B cell (primary cell): ENCODE data around the gene RPIA. TPM values are rescaled to one million over a fixed set of nuclear protein-coding genes. Genes with fewer than 3 reads are reported as not detected.

Source experiments
- ATAC-seq: fragments of 200-7000 bp; cut with Tn5 transposase; one replicate; pipeline ENCODE4 v1.10.0; 2021; ENCODE audit warnings: low read depth, mild to moderate bottlenecking, moderate number of reproducible peaks, moderate library complexity
- CTCF ChIA-PET: fragments of 350-600 bp; sonication (Branson Sonifier 250); formaldehyde crosslinking; loops from one replicate; lab custom pipeline; 2021; ENCODE audit warnings: antibody characterized with exemption, inconsistent platforms; lab: Charles Lee
- POLR2A ChIA-PET: fragments of 350-600 bp; sonication (Branson Sonifier 250); formaldehyde crosslinking; loops from one replicate; lab custom pipeline; 2021; ENCODE audit warnings: antibody characterized with exemption; lab: Charles Lee
- DNase-seq: peaks from one replicate; pipeline ENCODE4 v3.0.0; 2013
- H2AFZ ChIP-seq: 2 replicates; pipeline ENCODE4 v1.6.1; 2012; ENCODE audit warnings: mild to moderate bottlenecking, low read depth, low read length; ENCODE audit not compliant: insufficient read depth, poor library complexity, severe bottlenecking
- H3K27ac ChIP-seq, 2 donors: 1 replicate in 1 of 2; 2 replicates in 1 of 2; pipeline ENCODE4 v1.5.1; 2012 to 2013; ENCODE audit warnings: low read length in 2 of 2, mild to moderate bottlenecking in 2 of 2, moderate library complexity in 1 of 2
- H3K27me3 ChIP-seq, 4 experiments: fragments of 200-600 bp in 1 of 4; sonication (generic) in 1 of 4; replicated peaks in 1 of 4; 1 replicate in 2 of 4; 2 replicates in 2 of 4; pipeline versions ENCODE4 v1.6.1 to v1.7.0; 2013 to 2016; ENCODE audit warnings: low read length in 3 of 4, mild to moderate bottlenecking in 2 of 4, mixed read lengths in 1 of 4, moderate library complexity in 1 of 4; ENCODE audit not compliant: insufficient read depth in 4 of 4, control insufficient read depth in 3 of 4; ENCODE audit errors: control extremely low read depth in 1 of 4
- H3K36me3 ChIP-seq, 2 experiments: replicated peaks in 1 of 2; 1 replicate in 1 of 2; 2 replicates in 1 of 2; pipeline versions ENCODE4 v1.6.1 to v1.7.1; 2013; ENCODE audit warnings: low read length in 1 of 2; ENCODE audit not compliant: insufficient read depth in 2 of 2, control insufficient read depth in 1 of 2; ENCODE audit errors: control extremely low read depth in 1 of 2, extremely low read depth in 1 of 2
- H3K4me1 ChIP-seq, 2 donors: fragments of 200-600 bp in 1 of 2; sonication (generic) in 1 of 2; 1 replicate in 1 of 2; 2 replicates in 1 of 2; pipeline versions ENCODE4 v1.5.1 to v1.6.1; 2013 to 2017; ENCODE audit warnings: low read length in 2 of 2; ENCODE audit not compliant: control insufficient read depth in 2 of 2, insufficient read depth in 2 of 2
- H3K4me2 ChIP-seq: replicated peaks from 2 replicates; pipeline ENCODE3; 2012; ENCODE audit warnings: mild to moderate bottlenecking, low read depth, low read length; ENCODE audit not compliant: poor library complexity, severe bottlenecking
- H3K4me3 ChIP-seq, 5 experiments: fragments of 200-600 bp in 1 of 5; sonication (generic) in 1 of 5; 1 replicate in 3 of 5; 2 replicates in 2 of 5; pipeline versions ENCODE4 v1.5.1 to v1.7.0; 2011 to 2016; ENCODE audit warnings: low read length in 4 of 5, mild to moderate bottlenecking in 4 of 5, low read depth in 2 of 5, control low read depth in 1 of 5, moderate library complexity in 1 of 5; ENCODE audit not compliant: insufficient read depth in 1 of 5; ENCODE audit errors: control extremely low read depth in 1 of 5, extremely low read depth in 1 of 5
- H3K79me2 ChIP-seq: fragments of 200-600 bp; sonication (generic); one replicate; pipeline ENCODE4 v1.6.0; 2016; ENCODE audit warnings: low read length; ENCODE audit not compliant: control insufficient read depth, insufficient read depth
- H3K9ac ChIP-seq: fragments of 200-600 bp; sonication (generic); 2 replicates; pipeline ENCODE4 v1.6.1; 2017; ENCODE audit warnings: mild to moderate bottlenecking, low read length, moderate library complexity
- H3K9me3 ChIP-seq, 3 donors: one replicate each; pipeline versions ENCODE4 v1.6.1 to v1.7.1; 2013; ENCODE audit warnings: low read length in 2 of 3; ENCODE audit not compliant: control insufficient read depth in 2 of 3, insufficient read depth in 1 of 3; ENCODE audit errors: control extremely low read depth in 1 of 3
- H4K20me1 ChIP-seq: 2 replicates; pipeline ENCODE4 v1.6.0; 2012; ENCODE audit warnings: mild to moderate bottlenecking, low read length; ENCODE audit not compliant: insufficient read depth, control insufficient read depth, poor library complexity, severe bottlenecking
- H3K27ac Mint-ChIP-seq: one replicate; pipeline ENCODE4 v1.8.0; 2021; ENCODE audit warnings: mixed read lengths
- H3K27me3 Mint-ChIP-seq: one replicate; pipeline ENCODE4 v1.8.0; 2021; ENCODE audit warnings: mixed read lengths
- H3K4me1 Mint-ChIP-seq: one replicate; pipeline ENCODE4 v1.8.0; 2021; ENCODE audit warnings: mixed read lengths
- H3K4me3 Mint-ChIP-seq: one replicate; pipeline ENCODE4 v1.8.0; 2021; ENCODE audit warnings: mixed read lengths
- H3K9me3 Mint-ChIP-seq: one replicate; pipeline ENCODE4 v1.8.0; 2022; ENCODE audit warnings: mixed read lengths; ENCODE audit not compliant: insufficient read depth
- EZH2 ChIP-seq: IDR thresholded peaks from 2 replicates; pipeline ENCODE4 v1.6.1; 2012; ENCODE audit warnings: borderline replicate concordance, low read depth, mild to moderate bottlenecking, moderate library complexity, low read length; ENCODE audit not compliant: insufficient read depth, poor library complexity, severe bottlenecking
- WGBS: methylation state at CpG from one replicate; pipeline ENCODE4 v1.1.5; 2013; ENCODE audit warnings: missing lambda C conversion rate; ENCODE audit not compliant: insufficient coverage; 5-methylcytosine and 5-hydroxymethylcytosine counted together
- intact Hi-C: fragments of 100-400 bp; cut with micrococcal nuclease; formaldehyde crosslinking; loops from one replicate; pipeline ENCODE4 v1.10.0; 2022
- polyA plus RNA-seq: library from polyadenylated mRNA; depleted of rRNA; stranded (reverse); fragments of >200 nt; gene quantifications from 2 replicates; pipeline ENCODE4 v1.2.3, GENCODE V29; 2012
- total RNA-seq, 2 donors: library from RNA; stranded (reverse); fragments of 120-200 nt in 1 of 2; gene quantifications; 1 replicate in 1 of 2; 2 replicates in 1 of 2; pipeline versions ENCODE4 v1.2.3 to v1.2.4, GENCODE V29; 2013 to 2022
- TF ChIP-seq, protein P1 (sequence below): fragments of 200-600 bp; IDR thresholded peaks from one replicate; pipeline ENCODE4 v1.8.0; 2022; ENCODE audit warnings: antibody characterized with exemption, mild to moderate bottlenecking

RPIA gene
- total and polyA plus RNA-seq, 2 donors (not counting 1 experiment from before 2014, with no cell fraction given), result 9.4 to 19.7 TPM

GRCh38 chr2:88683160-88684021 is 8.1 kb upstream of the RPIA start:
- Histone ChIP-seq H2AFZ (no peak overlapping the region), H3K4me3 (no peak overlapping the region), H4K20me1 (no peaks in the 10 kb centered on the region), H3K79me2 (no peaks in the 10 kb centered on the region), H3K9me3 (peaks cover 1 to 16% (median 4%) of the 10 kb centered on the region in 3 donors), H3K27me3 (no peaks in the 10 kb centered on the region), H3K36me3 (no peaks in the 10 kb centered on the region), H3K4me1 (peaks cover 4 to 5% of the 10 kb centered on the region in 2 donors), H3K4me2 (no peak overlapping the region), H3K27ac (no peak overlapping the region), H3K9ac (no peak overlapping the region)
- no peaks in the 10 kb centered on the region for H3K27me3 Mint-ChIP-seq
- DNase-seq (no peak), ATAC-seq (no peak)
- ChIA-PET POLR2A (no interaction called here), CTCF (interaction anchor here (1.1 to 2.3 kb wide), 2 partner anchors 12 to 16 kb away, joined by 4 to 5 read pairs; no protein-coding TSS in a partner anchor)
- H3K4me1 Mint-ChIP-seq, result peaks cover 7% of the 10 kb centered on the region
- no CpG with 5 or more reads among the region's 2 CpGs for WGBS
- intact Hi-C loops, result no loop called here
- no peak overlapping the region for H3K27ac Mint-ChIP-seq
- no peak overlapping the region for H3K4me3 Mint-ChIP-seq
- peaks cover 7% of the 10 kb centered on the region for H3K9me3 Mint-ChIP-seq
- no peak for TF ChIP-seq EZH2
- TF ChIP-seq, protein P1, sequence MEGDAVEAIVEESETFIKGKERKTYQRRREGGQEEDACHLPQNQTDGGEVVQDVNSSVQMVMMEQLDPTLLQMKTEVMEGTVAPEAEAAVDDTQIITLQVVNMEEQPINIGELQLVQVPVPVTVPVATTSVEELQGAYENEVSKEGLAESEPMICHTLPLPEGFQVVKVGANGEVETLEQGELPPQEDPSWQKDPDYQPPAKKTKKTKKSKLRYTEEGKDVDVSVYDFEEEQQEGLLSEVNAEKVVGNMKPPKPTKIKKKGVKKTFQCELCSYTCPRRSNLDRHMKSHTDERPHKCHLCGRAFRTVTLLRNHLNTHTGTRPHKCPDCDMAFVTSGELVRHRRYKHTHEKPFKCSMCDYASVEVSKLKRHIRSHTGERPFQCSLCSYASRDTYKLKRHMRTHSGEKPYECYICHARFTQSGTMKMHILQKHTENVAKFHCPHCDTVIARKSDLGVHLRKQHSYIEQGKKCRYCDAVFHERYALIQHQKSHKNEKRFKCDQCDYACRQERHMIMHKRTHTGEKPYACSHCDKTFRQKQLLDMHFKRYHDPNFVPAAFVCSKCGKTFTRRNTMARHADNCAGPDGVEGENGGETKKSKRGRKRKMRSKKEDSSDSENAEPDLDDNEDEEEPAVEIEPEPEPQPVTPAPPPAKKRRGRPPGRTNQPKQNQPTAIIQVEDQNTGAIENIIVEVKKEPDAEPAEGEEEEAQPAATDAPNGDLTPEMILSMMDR, result no peak

DNA sequence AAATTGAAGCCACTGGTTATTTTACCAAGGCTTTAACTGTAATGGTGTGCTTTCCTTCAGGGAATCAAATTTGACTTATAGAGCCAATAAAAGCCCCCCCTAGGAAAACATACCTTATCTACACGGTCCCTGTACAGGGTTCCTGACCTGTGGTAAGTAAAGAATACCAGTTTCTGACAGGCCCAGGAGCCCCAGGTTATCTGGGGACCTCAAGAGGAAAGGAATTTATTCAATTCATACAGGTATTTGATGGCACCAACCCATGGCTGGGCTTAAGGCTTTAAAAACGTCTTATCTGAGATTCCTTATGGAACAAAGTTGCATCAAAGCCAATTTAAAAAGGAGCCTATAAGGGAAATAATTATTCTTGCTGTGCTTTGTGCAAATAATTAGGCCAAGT is 7.0 kb upstream of the RPIA start:
- WGBS, result no CpG with 5 or more reads among the region's 2 CpGs
- Mint-ChIP-seq H3K4me1 (peaks cover 9% of the 10 kb centered on the region), H3K9me3 (peaks cover 7% of the 10 kb centered on the region), H3K27me3 (no peaks in the 10 kb centered on the region), H3K4me3 (no peak overlapping the region), H3K27ac (no peak overlapping the region)
- H2AFZ ChIP-seq, result no peak overlapping the region
- ChIA-PET CTCF (interaction anchor here (1.1 to 2.3 kb wide), 2 partner anchors 13 to 17 kb away, joined by 4 to 5 read pairs; no protein-coding TSS in a partner anchor), POLR2A (no interaction called here)
- TF ChIP-seq EZH2, result no peak
- TF ChIP-seq, protein P1, result no peak
- no peak overlapping the region for H3K4me3 ChIP-seq
- H3K9me3 ChIP-seq, result peaks cover 1 to 16% (median 4%) of the 10 kb centered on the region in 3 donors
- no peaks in the 10 kb centered on the region for H4K20me1 ChIP-seq
- no peak overlapping the region for H3K4me2 ChIP-seq
- no peak overlapping the region for H3K27ac ChIP-seq
- no peaks in the 10 kb centered on the region for H3K27me3 ChIP-seq
- H3K79me2 ChIP-seq, result peaks cover under 1% of the 10 kb centered on the region
- ATAC-seq, result no peak
- no peak for DNase-seq
- intact Hi-C loops, result no loop called here
- peaks cover 4 to 5% of the 10 kb centered on the region in 2 donors for H3K4me1 ChIP-seq
- no peak overlapping the region for H3K9ac ChIP-seq
- no peaks in the 10 kb centered on the region for H3K36me3 ChIP-seq
